SJCRH30 (cell line): Measurements from ENCODE around the gene CACNA1G. TPM values are rescaled to one million over a fixed set of nuclear protein-coding genes. Genes with fewer than 3 reads are reported as not detected.

ENCODE experiments used
- total RNA-seq: library from RNA; depleted of rRNA; stranded (reverse); fragments of >200 nt; shearing (Covaris generic); gene quantifications from 2 replicates; pipeline ENCODE4 v1.2.3, GENCODE V29; 2014; rRNA removed

CACNA1G gene
- total RNA-seq, 1 experiment from 2014 or later, result 4.2 TPM

Other genes starting within 250 kb of the CACNA1G start
- 17.9 and 18.5 TPM in 2 replicates for gene XYLT2, start 214.6 kb upstream of the CACNA1G start, total RNA-seq
- gene MRPL27, start 187.5 kb upstream of the CACNA1G start, total RNA-seq, result 43.8 and 44.4 TPM in 2 replicates
- 18.4 and 20.8 TPM in 2 replicates for gene EME1, start 187.5 kb upstream of the CACNA1G start, total RNA-seq
- gene LRRC59, start 163.2 kb upstream of the CACNA1G start, total RNA-seq, result 89.4 and 89.5 TPM in 2 replicates
- 6.3 and 6.7 TPM in 2 replicates for gene ACSF2, start 134.5 kb upstream of the CACNA1G start, total RNA-seq
- gene CHAD, start 91.8 kb upstream of the CACNA1G start, total RNA-seq, result not detected in 2 replicates
- 14.8 and 17.3 TPM in 2 replicates for gene RSAD1, start 81.9 kb upstream of the CACNA1G start, total RNA-seq
- not detected in 2 replicates for gene MYCBPAP, start 52.3 kb upstream of the CACNA1G start, total RNA-seq
- gene EPN3, start 28.0 kb upstream of the CACNA1G start, total RNA-seq, result not detected in 2 replicates
- 12.0 and 13.1 TPM in 2 replicates for gene SPATA20, start 13.5 kb upstream of the CACNA1G start, total RNA-seq
- gene ABCC3, start 74.2 kb downstream of the CACNA1G start, total RNA-seq, result 0.10 and 0.16 TPM in 2 replicates
- gene ANKRD40, start 147.2 kb downstream of the CACNA1G start, total RNA-seq, result 42.3 and 48.1 TPM in 2 replicates
- 54.9 and 84.7 TPM in 2 replicates for gene LUC7L3, start 158.9 kb downstream of the CACNA1G start, total RNA-seq
- not detected in 2 replicates for gene ANKRD40CL, start 206.8 kb downstream of the CACNA1G start, total RNA-seq